Ureter (tissue), 1 donor: ENCODE data around the gene QSOX2. TPM values are rescaled to one million over a fixed set of nuclear protein-coding genes. Genes with fewer than 3 reads are reported as not detected.

ENCODE experiments used
- DNase-seq: peaks from one replicate; pipeline ENCODE4 v3.0.0-alpha.2; 2020; ENCODE audit warnings: low spot score
- total RNA-seq: library from RNA; stranded (reverse); gene quantifications from one replicate; pipeline ENCODE4 v1.2.4, GENCODE V29; 2023
- donor health status: DM: yes; HTN: yes; CAD: no.

Gene QSOX2
- total RNA-seq, 1 donor from 2014 or later = 12.8 TPM

- no peak for DNase-seq
Observed at GRCh38 chr9:136251264-136252115, 5.9 kb upstream of the QSOX2 start.

DNA sequence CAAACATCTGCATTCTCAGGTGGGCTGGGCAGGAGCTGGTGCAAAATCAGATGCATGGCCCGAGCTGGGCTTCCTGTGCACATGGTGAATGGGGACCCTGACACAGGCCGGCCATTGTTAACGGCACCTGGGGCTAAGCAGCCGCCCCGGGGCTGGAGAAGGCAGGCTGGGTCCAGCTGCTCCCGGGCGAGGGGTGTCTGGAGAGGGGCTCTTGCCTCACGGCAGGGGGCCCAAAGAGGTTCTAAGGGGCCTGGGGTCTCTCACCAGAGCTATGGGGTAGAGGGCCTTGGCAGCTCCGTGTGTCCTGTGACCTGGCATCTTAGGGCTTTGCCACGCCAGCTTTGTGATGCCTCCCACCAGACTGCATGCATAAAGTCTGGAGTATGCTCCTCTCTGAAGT is 5.1 kb upstream of the QSOX2 start:
- DNase-seq = no peak

DNA sequence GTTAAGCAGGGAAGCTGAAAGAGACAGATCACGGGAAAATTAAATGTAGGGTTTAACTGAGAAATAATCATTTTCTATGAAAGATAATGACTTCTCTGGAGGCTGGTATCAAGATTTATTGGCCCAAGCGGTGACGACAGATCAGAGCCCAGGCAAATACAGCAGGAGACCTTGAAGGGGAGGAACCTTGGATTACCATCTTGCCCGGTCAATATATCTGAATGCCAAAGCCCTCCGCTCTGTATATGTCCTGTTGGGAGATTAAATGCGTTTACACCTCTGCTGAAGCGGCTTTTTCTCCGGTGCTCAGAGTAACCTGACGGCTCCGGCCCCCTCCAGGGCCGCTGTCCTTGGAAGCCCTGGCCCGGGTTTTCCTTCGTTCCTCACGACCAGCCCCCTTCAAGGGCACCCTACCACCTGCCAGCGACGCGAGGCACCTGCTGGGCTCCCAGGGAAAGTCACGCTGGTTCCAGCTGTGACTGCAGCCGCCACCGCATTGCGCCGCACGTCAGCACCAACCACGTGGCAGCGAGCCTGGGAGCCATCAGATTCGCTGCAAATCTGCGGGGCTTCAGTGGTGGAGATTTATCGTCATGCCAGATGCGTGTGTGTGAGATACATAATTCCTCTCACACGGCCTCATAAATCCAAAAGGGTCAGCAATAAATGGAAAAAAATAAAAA is 4.4 kb upstream of the QSOX2 start:
- DNase-seq = no peak

DNA sequence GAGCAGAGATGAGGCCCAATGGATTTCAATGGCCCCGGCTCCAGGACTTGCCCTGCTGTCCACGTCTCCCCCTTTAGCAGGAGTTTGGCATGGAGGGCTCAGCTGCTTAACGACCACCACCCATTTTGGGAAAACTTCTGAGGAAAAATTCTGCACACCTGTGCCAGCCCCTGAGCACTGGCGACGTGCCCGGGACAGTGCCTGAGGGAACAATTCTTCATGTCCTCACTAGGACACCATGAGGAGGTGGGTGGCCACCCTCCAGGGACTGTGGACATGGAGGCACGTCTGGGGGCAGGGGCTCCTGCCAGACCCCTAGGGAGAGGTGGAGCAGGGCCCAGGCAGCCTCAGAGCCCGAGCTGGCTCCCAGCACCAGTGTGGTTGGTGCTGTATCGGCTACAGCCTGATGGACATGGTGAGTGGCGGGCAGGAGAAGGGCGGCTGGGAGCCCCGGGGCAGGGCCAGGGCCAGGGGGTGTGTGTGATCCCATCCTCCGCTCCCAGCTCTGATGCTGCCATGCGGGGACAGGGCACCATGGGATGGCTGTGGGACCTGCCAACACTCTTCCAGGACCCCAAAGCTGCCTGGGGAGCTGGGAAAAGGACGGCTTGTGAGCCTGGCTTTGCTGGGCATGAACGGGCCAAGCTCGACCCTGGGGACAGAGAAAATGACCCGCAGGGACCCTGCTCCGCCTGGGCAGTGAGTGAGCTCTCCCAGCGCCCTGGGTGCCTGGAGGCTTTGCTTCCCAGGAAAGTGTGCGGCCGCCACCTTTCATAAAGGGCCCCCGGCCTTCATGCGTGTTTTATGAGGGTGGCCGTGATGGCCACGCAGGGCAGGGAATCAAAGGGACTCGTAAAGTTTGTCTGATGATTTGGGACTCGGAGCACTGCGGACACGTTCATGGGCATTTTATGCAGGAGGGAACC is 3.6 kb upstream of the QSOX2 start:
- no peak for DNase-seq

GRCh38 chr9:136247947-136248637 is 2.5 kb upstream of the QSOX2 start:
- DNase-seq = no peak

GRCh38 chr9:136247551-136247916 is 1.9 kb upstream of the QSOX2 start:
- DNase-seq = no peak

- DNase-seq = no peak
Observed at GRCh38 chr9:136246849-136247550, 1.4 kb upstream of the QSOX2 start.

- no peak for DNase-seq
Observed at GRCh38 chr9:136244969-136245218, 718 bp downstream of the QSOX2 start.

DNA sequence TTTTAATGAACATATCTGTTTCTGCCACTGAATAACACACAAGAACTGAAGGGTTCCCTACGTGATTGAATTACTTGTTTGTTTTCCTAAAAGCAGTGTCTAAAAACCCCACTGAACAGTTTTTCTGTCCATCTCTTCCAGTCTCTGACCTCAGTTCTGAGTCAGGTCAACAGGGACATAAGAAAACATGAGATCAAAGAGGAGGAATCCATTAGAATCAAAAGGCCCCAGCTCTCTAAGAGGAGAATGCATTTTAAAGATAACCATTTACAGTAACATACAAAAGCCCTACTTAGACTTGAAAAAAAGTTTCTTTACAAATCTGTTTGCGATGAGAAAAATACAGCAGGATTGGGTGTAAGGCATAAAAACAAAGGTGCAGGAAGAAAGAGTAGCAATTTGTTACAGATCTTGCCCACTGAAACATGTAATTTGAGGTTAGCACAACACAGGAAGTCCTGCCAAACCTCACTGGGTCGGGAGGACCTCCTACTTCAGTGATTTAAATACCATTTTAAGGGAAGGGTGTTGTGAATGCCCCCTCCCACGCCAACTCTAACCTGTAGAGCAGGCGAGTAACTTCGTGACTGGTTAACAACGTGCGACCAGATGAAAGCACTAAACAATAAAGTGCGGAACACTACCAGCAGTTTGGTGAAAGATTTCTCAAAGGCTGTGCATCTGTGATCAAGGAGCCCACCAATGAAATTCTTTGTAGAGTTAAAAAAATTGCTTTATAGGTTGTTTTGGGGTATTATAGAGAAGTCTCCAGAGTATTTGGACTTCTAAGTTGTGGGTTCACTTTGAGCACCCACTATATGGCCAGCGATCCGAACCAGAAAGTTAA is 1.3 kb downstream of the QSOX2 start:
- no peak for DNase-seq

DNA sequence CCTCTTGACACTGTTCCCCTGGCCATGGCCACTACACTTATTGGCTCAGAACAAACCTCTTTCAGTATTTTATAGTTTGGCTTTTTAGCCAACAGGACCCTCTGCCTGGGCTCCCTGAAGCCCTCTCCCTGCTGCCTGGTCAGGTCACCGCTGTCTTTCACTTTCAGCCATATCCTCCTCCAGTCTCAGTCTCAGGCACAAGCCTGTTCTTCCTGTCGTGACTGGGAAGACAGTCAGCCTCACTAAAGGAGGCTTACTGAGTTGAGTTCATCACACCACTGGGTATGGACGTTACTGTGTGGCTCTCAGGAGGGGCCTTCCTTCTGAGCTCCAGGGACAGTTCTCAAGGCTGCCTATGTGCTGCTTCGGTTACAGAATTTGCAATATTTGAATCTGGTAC is 2.0 kb downstream of the QSOX2 start:
- no peak for DNase-seq

GRCh38 chr9:136242918-136243525 is 2.6 kb downstream of the QSOX2 start:
- DNase-seq = no peak

DNA sequence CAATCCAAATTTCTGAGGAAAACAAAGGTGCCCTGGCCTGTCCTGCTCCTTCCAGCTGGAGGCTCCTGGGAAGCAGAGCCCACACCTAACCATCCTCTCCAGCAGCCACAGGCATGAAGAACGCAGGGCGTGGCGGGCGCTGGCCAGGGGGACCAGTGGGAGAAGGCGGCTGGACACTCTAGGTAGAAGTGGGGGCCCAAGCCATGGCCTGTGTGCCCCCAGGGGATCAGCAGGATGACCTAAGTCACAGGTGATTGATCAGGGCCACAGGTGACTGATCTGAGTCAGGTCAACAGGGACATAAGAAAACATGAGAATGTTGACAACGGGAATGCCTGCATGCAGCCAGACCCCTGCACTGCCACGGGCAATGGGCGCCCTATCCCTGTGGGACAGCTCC is 3.4 kb downstream of the QSOX2 start:
- no peak for DNase-seq

DNA sequence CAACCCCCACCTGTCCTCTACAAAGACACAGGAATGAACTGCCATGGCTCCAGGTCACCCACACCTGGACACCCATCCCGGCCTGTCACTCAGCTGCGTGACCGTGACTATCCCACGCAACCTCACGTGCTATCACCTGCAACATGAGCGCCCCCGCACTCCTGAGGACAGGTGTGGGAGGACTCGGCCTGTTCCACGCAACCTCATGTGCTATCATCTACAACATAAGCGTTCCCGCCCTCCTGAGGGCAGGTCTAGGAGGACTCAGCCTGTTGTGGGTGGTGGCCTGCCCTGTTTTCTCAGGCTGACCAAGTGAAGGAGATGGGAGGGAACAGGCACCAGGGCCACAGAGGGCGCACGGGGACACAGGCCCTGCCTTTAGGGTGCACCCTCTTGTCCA is 4.1 kb downstream of the QSOX2 start:
- DNase-seq = no peak

- DNase-seq = no peak
Observed at GRCh38 chr9:136240941-136241340, 4.7 kb downstream of the QSOX2 start.

GRCh38 chr9:136239983-136240330 is 5.7 kb downstream of the QSOX2 start:
- DNase-seq = no peak

DNA sequence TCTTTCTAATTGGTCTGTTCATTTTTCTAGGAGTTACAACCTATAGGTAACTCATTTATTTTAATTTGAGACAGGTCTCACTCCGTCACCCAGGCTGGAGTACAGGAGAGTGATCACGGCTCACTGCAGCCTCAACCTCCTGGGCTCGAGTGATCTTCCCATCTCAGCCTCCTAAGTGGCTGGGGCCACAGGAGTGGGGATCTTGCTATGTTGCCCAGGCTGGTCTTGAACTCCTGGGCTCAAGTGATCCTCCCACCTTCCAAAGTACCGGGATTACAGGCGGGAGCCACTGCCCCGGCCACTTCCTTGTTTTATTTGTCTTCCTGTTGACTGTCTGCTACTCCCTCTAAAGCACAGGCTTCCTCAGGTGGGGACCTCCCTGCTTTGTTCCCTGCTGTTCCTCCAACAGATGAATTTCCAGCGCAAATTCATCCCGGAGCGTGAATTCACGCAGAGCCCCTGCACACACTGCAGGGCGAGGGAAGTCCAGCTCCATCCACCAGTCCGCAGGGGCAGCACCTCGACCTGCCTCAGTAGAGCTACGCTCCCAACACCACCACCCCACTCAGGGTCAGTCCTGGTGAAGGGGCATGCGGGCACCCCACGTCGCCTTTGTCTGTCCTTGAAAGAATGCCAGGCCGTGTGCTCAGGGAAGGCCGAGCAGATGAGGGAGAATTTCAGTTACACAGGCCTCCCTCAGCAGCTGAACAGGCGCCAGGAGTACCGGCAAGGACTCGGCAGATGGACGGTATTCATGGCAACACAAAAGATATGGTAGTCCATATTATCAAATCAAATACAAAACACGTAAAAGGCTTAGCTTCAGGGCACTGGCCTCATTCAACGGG is 6.3 kb downstream of the QSOX2 start:
- DNase-seq = no peak

GRCh38 chr9:136238342-136238732 is 7.3 kb downstream of the QSOX2 start:
- DNase-seq = no peak

DNA sequence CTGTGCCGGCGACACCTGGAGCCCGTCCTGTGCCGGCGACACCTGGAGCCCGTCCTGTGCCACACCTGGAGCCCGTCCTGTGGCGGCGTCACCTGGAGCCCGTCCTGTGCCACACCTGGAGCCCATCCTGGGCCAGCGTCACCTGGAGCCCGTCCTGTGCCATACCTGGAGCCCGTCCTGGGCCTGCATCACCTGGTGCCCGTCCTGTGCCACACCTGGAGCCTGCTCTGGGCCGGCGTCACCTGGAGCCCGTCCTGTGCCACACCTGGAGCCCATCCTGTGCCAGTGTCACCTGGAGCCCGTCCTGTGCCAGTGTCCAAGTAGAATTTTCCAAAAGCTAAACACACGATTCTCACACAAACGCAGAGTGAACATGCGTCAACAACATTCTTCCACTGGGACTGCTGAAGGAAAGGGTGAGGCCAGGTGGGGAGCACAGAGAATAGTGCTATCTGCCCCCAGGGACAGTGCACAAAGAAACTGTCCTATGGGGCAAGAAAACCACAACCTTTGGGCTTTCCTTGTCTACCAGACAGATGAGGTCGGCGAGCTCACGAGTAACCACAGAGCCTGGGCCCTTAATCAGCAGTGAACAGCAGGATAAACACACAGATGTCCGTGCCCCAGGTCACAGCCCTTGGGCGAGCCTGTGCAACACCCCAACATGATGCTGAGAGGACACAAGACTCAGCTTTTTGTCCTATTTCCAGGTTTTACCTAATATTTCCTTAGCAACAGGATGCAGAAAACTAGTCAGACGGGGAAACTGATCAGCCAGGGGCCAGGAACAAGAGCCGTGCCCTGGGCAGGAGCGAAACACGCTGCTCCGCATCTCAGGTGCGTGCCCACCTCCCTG is 7.9 kb downstream of the QSOX2 start:
- DNase-seq = no peak
